Measurements from ENCODE around the gene SLC6A13.

GRCh38 chr12:241266-241665, 21.4 kb downstream of the SLC6A13 start:
- TF ChIP-seq POLR2A (IDR thresholded peaks at IDR 0.05) (no peak), CTCF (IDR thresholded peaks at IDR 0.05) (no peak)
